H1 (cell line): Measurements from ENCODE around the gene GHRHR.

ENCODE experiments used
- CTCF ChIP-seq, 3 experiments: IDR thresholded peaks; 1 replicate in 2 of 3; 2 replicates in 1 of 3; pipeline versions ENCODE4 v1.5.1 to v1.6.1; 2011; ENCODE audit warnings: low read length in 3 of 3, mild to moderate bottlenecking in 3 of 3, inconsistent platforms in 2 of 3, low read depth in 1 of 3, moderate library complexity in 1 of 3; ENCODE audit not compliant: insufficient read depth in 1 of 3; ENCODE audit errors: control extremely low read depth in 1 of 3
- POLR2A ChIP-seq, 2 experiments: IDR thresholded peaks; 1 replicate in 1 of 2; 2 replicates in 1 of 2; pipeline ENCODE4 v1.6.1; 2011; ENCODE audit warnings: low read depth in 2 of 2, low read length in 2 of 2, mild to moderate bottlenecking in 2 of 2; ENCODE audit errors: control extremely low read depth in 1 of 2
- POLR2AphosphoS5 ChIP-seq: IDR thresholded peaks from 2 replicates; pipeline ENCODE4 v1.6.1; 2011; ENCODE audit warnings: low read depth, low read length

- no peak for TF ChIP-seq POLR2A (IDR thresholded peaks at IDR 0.05; ENCODE audit: control extremely low read depth in 1 of 2, low read depth in 2 of 2, low read length in 2 of 2)
- TF ChIP-seq CTCF (IDR thresholded peaks at IDR 0.05; ENCODE audit: control extremely low read depth in 1 of 3, insufficient read depth in 1 of 3, low read depth in 1 of 3, low read length in 3 of 3): no peak
- TF ChIP-seq POLR2AphosphoS5: no peak
These were observed 23.4 kb downstream of the GHRHR start for GRCh38 chr7:30987178-30987577.
